Activated T-helper 2 cell treated with anti-CD3 and anti-CD28 coated beads, Interferon-gamma antibody, Interleukin-2, Interleukin-4, amounts not matched to agents 10 μg/mL and 5 μg/mL and 100 μg/mL, durations not matched to agents 14 hours and 24 hours and 36 hours (primary cell): ENCODE measurements around the gene BCAT1. TPM values are rescaled to one million over a fixed set of nuclear protein-coding genes. Genes with fewer than 3 reads are reported as not detected.
"Not testable (repeated sequence)": the region's sequence is repeated elsewhere in the genome, so short reads cannot be mapped to it uniquely, and the experiment has no call there.

Source experiments
- DNase-seq: peaks from one replicate; pipeline ENCODE4 v3.0.0; 2021; ENCODE audit warnings: low spot score
- H3K27ac Mint-ChIP-seq: one replicate; pipeline ENCODE4 v1.8.0; 2021; ENCODE audit warnings: mixed read lengths
- H3K27me3 Mint-ChIP-seq: one replicate; pipeline ENCODE4 v1.8.0; 2021; ENCODE audit warnings: low read depth, mixed read lengths
- H3K36me3 Mint-ChIP-seq: one replicate; pipeline ENCODE4 v1.8.0; 2021; ENCODE audit warnings: low read depth, mixed read lengths
- H3K4me1 Mint-ChIP-seq: one replicate; pipeline ENCODE4 v1.8.0; 2021; ENCODE audit warnings: low read depth, mixed read lengths
- H3K4me3 Mint-ChIP-seq: one replicate; pipeline ENCODE4 v1.8.0; 2021; ENCODE audit warnings: low read depth, mild to moderate bottlenecking, moderate library complexity, mixed read lengths
- H3K9me3 Mint-ChIP-seq: one replicate; pipeline ENCODE4 v1.8.0; 2021; ENCODE audit warnings: mixed read lengths
- intact Hi-C: fragments of 100-400 bp; cut with micrococcal nuclease; formaldehyde crosslinking; loops from one replicate; pipeline ENCODE4 v1.15.1; 2023
- total RNA-seq: library from RNA; stranded (reverse); gene quantifications from 2 replicates; pipeline ENCODE4 v1.2.3, GENCODE V29; 2022

The BCAT1 gene
- total RNA-seq, 1 donor from 2014 or later: 12.9 TPM

DNA sequence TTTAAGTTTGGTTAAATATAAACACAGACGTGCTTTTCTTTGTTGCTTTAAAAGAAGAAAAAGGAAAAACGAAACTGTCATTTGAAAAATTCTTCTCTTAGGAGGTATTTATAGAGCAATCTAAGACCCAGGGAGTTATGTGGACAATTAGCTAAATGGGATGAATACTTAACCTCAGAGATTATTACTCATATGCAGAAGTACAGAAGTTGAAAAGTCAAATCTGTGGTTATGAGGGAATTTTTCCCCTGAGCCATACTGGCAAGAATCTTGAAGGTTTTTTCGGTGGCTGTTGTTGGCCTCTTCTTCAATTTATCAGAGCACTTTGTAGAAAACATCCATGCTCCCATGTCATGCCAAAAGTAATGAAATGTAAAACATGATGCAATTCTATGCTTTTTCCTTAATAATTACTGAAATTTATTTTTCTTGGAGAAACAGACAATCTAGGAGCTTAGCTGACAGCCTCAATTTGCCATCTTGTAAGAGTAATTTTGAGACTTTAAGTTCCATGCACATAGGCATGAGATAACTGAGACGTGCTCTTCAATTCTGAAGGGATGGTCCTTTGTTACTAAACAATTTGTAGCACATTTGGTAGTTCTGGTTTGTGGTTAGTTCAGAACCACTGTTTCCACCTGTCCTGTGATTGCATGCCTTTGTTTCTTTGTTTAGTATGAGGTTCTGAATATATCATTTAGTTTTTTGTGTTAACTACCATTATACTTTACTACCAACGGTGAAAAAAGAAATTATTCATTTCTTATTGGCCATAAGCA, 126.6 kb downstream of the BCAT1 start:
- Mint-ChIP-seq H3K4me3 (no peak overlapping the region), H3K9me3 (peaks cover 3% of the 10 kb centered on the region), H3K36me3 (peaks cover 12% of the 10 kb centered on the region), H3K27me3 (no peaks in the 10 kb centered on the region), H3K27ac (peak overlapping the region; percentile 47), H3K4me1 (peaks cover 20% of the 10 kb centered on the region)
- no peak for DNase-seq
- intact Hi-C loops: loop anchor here (1.0 kb wide), 1 partner anchor 17 kb away; no protein-coding TSS in a partner anchor

DNA sequence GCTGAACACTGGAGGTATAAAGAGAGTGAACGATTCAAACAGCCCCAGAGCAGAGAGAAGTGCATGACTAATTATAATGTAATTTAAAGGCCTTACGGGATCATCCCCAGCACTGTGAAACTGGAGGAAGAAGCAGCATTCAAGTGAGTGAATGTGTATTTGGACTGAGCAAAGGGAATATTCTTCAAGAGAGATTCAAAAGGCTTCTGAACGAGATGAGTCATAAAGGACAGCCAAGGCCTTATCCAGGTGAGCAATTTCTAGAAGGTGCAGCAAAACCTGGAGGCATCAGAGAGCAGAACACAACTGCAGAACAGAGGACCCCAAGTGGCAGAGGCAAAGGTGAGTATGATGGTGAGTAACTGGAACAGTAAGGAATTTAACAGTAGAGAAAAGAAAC, 127.2 kb downstream of the BCAT1 start:
- Mint-ChIP-seq H3K4me3 (no peak overlapping the region), H3K27ac (no peak overlapping the region), H3K27me3 (no peaks in the 10 kb centered on the region), H3K9me3 (peaks cover 3% of the 10 kb centered on the region), H3K4me1 (peaks cover 20% of the 10 kb centered on the region), H3K36me3 (peaks cover 12% of the 10 kb centered on the region)
- no peak for DNase-seq
- intact Hi-C loops: loop anchor here (1.0 kb wide), 1 partner anchor 18 kb away; no protein-coding TSS in a partner anchor

DNA sequence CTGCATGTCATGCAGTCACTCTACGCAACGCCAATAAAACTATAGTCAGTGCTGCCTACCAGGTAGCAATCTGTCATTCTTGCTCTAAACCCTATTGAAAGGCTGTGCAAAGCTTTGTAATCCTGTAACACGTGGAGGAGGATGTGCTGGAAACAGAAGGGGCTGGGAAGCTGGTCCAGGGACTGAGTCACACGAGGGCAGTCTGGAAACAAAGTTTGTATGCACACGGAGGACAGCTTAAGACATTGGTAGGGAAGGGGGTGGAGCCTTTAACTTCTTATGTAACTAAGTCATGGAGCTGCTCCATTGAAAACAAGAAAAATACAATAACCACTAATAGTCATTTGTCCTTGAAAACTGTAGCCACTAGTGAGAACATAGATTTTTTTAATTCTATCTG, 128.0 kb downstream of the BCAT1 start:
- H3K27me3 Mint-ChIP-seq: no peaks in the 10 kb centered on the region

DNA sequence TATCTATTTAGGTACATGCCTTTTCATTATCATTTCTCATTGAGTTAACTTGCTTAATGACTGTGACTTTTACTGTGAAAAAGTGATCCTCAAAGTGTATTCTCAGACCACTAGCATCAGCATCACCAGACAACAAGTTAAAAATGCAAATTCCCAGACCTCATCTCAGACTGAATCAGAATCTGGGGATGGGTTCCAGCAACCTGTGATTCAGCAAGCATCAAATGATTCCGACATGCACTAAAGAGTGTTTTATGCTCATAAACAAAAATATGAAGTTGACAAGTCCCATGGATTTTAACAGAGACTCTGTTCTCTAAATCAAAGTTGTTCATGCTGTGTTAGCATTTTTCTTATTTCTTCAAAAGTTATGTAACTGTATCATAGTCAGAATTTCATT, 130.6 kb downstream of the BCAT1 start:
- intact Hi-C loops: no loop called here
- Mint-ChIP-seq H3K9me3 (no peaks in the 10 kb centered on the region), H3K27me3 (no peaks in the 10 kb centered on the region), H3K36me3 (peaks cover 3% of the 10 kb centered on the region), H3K4me3 (no peak overlapping the region), H3K4me1 (peaks cover 32% of the 10 kb centered on the region), H3K27ac (no peak overlapping the region)
- DNase-seq: no peak

More for the DNA sequence above, 128.0 kb downstream of the BCAT1 start:
- intact Hi-C loops: no loop called here
- Mint-ChIP-seq H3K9me3 (peaks cover 3% of the 10 kb centered on the region), H3K4me3 (no peak overlapping the region), H3K36me3 (peaks cover 12% of the 10 kb centered on the region), H3K27ac (no peak overlapping the region), H3K4me1 (peaks cover 20% of the 10 kb centered on the region)
- DNase-seq: no peak

DNA sequence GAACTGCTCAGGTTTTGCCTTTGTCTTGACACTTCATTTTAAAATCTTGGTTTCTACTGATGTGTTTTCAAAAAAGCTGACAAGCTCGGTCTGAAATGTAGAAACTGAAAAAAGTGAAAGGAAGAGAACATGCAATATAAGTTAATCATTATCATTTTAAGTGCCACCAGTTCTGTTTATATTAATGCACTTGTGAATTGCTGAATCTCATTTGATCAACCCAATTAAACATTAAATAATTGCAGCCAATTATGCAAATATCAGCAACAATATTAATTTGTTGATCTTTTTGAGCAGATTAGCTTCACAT, 133.8 kb downstream of the BCAT1 start:
- Mint-ChIP-seq H3K4me3 (peak overlapping the region; percentile 71), H3K9me3 (no peaks in the 10 kb centered on the region), H3K4me1 (peaks cover 17% of the 10 kb centered on the region), H3K27me3 (peaks cover 2% of the 10 kb centered on the region), H3K27ac (peak overlapping the region; percentile 78), H3K36me3 (no peaks in the 10 kb centered on the region)
- DNase-seq: no peak
- intact Hi-C loops: loop anchor here (2.0 kb wide), 1 partner anchor 18 kb away; no protein-coding TSS in a partner anchor

DNA sequence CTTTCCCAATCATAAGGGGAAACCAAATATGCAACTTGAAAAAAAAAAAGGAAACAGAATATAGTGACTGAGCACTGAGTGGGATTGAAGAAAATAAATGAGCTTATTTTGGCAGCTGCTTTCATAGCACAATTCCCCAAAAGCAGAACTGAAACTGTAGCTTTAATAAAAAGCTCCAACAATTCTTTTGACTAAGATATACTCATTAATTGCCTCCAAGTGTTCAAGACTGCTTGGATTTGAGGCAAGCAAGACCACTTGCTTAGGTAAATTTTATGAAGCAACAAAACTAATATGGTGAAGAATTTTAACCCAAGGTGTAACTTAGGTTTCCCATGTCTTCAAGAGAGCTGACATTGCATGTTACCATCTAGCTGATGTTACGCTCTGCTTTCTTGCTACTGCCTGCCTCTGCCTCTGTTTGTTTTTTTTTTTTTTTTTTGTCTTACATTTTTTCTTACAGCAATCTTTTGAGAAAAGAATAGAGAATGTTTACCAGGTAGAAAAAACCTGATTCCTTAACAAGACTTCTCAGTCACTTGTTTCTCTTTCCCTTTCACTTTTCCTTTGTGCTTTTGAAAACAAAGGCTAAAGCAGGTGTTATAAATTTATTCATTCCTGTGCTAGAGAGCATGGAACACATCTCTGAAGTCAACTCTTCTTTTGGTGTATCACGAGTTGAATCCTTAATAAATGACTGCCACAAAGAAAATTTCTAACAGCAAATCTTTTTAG, 134.4 kb downstream of the BCAT1 start:
- intact Hi-C loops: loop anchor here (2.0 kb wide), 1 partner anchor 18 kb away; no protein-coding TSS in a partner anchor
- H3K4me1 Mint-ChIP-seq: peaks cover 17% of the 10 kb centered on the region
- no peaks in the 10 kb centered on the region for H3K36me3 Mint-ChIP-seq
- peaks cover 2% of the 10 kb centered on the region for H3K27me3 Mint-ChIP-seq
- no peaks in the 10 kb centered on the region for H3K9me3 Mint-ChIP-seq
- no peak for DNase-seq
- H3K27ac Mint-ChIP-seq: peak overlapping the region; percentile 78
- peak overlapping the region; percentile 71 for H3K4me3 Mint-ChIP-seq

DNA sequence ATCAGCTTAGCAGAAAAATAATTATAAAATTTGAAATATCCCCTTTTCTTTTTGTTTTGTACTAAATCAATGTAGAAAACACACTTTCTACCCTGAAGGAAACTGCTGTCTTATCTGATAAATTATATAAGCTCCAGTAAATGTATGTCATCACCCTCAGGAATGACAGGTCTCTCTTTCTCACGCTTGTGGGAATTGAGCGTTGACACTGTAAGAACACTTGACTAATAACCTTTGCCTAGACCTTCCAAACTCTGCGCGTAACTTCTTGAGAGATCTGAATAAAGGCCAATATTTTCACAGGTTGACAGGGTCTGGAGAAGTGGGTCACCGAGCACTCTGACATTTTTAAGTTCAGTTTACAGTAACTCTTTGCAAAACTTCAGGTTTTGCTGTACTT, 138.5 kb downstream of the BCAT1 start:
- no peak overlapping the region for H3K4me3 Mint-ChIP-seq
- no peak for DNase-seq
- H3K27me3 Mint-ChIP-seq: peaks cover 2% of the 10 kb centered on the region
- H3K27ac Mint-ChIP-seq: no peak overlapping the region
- no peaks in the 10 kb centered on the region for H3K36me3 Mint-ChIP-seq
- H3K9me3 Mint-ChIP-seq: peaks cover 8% of the 10 kb centered on the region
- H3K4me1 Mint-ChIP-seq: peaks cover 14% of the 10 kb centered on the region
- intact Hi-C loops: no loop called here

DNA sequence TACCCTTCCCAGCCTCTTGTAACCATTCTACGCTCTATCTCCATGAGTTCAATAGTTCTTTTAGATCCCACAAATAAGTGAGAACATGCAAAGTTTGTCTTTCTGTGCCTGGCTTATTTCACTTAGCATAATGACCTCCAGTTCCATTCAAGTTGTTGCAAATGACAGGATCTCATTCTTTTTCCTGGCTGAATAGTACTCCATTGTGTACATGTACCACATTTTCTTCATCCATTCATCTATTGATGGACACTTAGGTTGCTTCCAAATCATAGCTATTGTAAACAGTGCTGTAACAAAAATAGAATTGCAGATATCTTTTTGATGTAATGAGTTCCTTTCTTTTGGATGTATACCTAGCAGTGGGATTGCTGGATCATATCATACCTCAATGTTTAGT, 139.6 kb downstream of the BCAT1 start:
- H3K4me3 Mint-ChIP-seq, intact Hi-C loops, H3K4me1 Mint-ChIP-seq, DNase-seq, H3K36me3 Mint-ChIP-seq, H3K27ac Mint-ChIP-seq, H3K27me3 Mint-ChIP-seq: not testable (repeated sequence)
- H3K9me3 Mint-ChIP-seq: peaks cover 17% of the 10 kb centered on the region

DNA sequence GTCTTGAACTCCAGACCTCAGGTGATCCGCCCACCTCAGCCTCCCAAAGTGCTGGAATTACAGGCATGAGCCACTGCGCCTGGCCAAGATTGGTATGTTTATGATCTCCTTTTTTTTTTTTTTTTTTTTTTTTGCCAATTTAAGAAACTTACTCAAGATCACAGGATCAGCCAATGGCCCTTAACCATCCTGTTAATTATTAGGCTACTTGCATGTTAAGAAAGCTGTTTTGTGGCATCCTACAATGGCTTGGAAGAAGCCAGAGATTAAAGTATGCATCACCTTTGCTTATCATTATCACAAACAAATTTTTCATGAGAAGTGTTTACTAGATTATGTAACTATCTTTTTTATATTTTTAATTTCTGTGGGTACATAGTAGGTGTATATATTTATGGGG, 140.2 kb downstream of the BCAT1 start:
- Mint-ChIP-seq H3K4me3 (no peak overlapping the region), H3K4me1 (peaks cover 2% of the 10 kb centered on the region), H3K27ac (no peak overlapping the region), H3K36me3 (no peaks in the 10 kb centered on the region), H3K9me3 (peaks cover 17% of the 10 kb centered on the region), H3K27me3 (peaks cover 2% of the 10 kb centered on the region)
- no peak for DNase-seq
- intact Hi-C loops: no loop called here

DNA sequence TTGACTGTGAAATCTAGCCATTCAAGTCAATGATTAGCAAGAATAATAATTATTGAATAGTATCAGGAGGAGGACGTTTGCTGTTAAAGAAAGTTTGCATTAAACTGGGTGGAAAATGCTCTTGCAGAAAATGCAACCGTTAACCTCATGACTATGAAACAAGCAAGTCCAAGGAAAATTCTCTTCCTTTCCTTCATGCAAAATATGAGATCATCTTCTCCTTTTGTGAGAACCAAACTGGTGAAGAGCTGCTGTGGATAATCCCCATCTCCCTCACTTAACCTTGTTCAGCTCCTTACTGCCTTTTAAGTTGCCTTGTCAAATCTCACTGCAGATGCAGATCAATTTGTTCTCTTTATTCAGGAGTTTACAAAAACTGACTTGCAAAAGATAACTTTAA, 142.5 kb downstream of the BCAT1 start:
- Mint-ChIP-seq H3K36me3 (peaks cover 4% of the 10 kb centered on the region), H3K27me3 (peaks cover 2% of the 10 kb centered on the region), H3K4me1 (peaks cover 5% of the 10 kb centered on the region)

DNA sequence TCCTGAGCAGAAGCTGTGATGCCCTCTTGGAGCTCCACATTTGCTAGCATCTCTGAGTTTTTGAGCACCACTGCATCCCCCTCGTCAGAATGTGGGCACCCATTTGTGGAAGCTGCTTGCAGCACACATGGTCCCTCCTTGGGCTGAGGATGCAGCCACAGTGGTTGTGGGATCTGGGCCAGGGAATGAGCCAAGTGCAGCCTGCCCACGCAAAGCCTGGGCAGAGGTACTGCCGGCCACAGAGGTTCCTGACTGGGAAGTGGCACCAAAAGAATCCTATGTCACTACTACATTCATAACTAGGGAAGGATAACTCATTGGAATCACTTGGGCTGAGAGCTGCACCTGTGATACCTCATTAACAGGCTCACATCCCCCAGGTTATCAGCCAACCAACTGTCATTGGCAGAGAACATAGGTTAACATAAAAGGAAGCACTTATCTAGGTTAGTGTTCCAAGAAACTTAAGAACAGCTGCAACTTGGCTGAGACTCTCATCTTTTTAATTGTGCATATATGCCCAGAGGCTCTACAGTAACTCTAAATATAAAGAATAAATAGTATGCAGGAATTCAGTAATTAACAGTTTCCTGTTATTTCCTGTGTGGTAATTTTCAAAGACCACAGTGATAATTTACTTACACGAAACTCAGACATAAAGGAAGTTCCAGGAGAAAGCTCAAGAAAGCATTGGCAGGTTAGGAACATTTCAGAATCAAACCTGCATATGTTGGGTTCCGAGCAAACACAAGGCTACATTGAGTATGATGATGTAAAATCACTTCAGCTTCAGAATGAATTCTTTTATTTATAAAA, 145.3 kb downstream of the BCAT1 start:
- peaks cover 6% of the 10 kb centered on the region for H3K4me1 Mint-ChIP-seq
- peaks cover 4% of the 10 kb centered on the region for H3K27me3 Mint-ChIP-seq
- H3K27ac Mint-ChIP-seq: no peak overlapping the region
- peaks cover 25% of the 10 kb centered on the region for H3K9me3 Mint-ChIP-seq
- H3K36me3 Mint-ChIP-seq: peaks cover 4% of the 10 kb centered on the region
- no peak for DNase-seq
- intact Hi-C loops: no loop called here
- H3K4me3 Mint-ChIP-seq: no peak overlapping the region

More for the DNA sequence above, 142.5 kb downstream of the BCAT1 start:
- no peak overlapping the region for H3K27ac Mint-ChIP-seq
- H3K9me3 Mint-ChIP-seq: peaks cover 29% of the 10 kb centered on the region
- no peak overlapping the region for H3K4me3 Mint-ChIP-seq
- no peak for DNase-seq
- intact Hi-C loops: no loop called here

DNA sequence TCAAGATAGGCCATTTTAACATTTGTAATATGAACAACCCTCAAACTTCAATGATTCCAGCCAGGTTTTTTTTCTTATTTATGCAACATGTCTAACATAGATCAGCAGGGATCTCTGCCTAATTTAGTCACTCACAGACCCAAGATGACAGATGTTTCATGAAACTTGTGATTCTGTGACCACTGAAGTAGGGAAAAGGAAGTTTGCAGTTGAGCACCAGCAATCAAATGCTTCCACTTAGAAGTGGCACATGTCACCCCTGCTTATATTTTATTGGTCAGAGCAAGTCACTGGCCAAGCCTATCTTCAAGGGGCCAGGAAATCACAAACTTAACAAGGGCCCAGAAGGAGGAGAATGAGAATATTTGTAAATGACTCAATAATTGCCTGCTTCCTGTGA, 150.6 kb downstream of the BCAT1 start:
- intact Hi-C loops: no loop called here
- DNase-seq: no peak
- no peak overlapping the region for H3K4me3 Mint-ChIP-seq
- peaks cover 4% of the 10 kb centered on the region for H3K36me3 Mint-ChIP-seq
- peaks cover 10% of the 10 kb centered on the region for H3K9me3 Mint-ChIP-seq
- peaks cover 4% of the 10 kb centered on the region for H3K27me3 Mint-ChIP-seq
- no peak overlapping the region for H3K27ac Mint-ChIP-seq
- H3K4me1 Mint-ChIP-seq: peaks cover 25% of the 10 kb centered on the region
